Activated naive CD4-positive, alpha-beta T cell treated with anti-CD3 and anti-CD28 coated beads, Interleukin-2, amount 50 U/mL, for 16 hours (primary cell): ENCODE data around the gene VSX1.

Experiments used
- DNase-seq: peaks from one replicate; pipeline ENCODE4 v3.0.0-alpha.2; 2020

The VSX1 gene

GRCh38 chr20:25087186-25087929 lies 5.4 kb upstream of the VSX1 start:
- DNase-seq = no peak

GRCh38 chr20:25085756-25086495 lies 4.0 kb upstream of the VSX1 start:
- no peak for DNase-seq

- DNase-seq = no peak
These were observed 2.8 kb upstream of the VSX1 start for GRCh38 chr20:25084626-25085187.

- peak; percentile 62 for DNase-seq
These were observed 2.1 kb upstream of the VSX1 start for GRCh38 chr20:25083773-25084625.

- DNase-seq = no peak
These were observed 1.3 kb upstream of the VSX1 start for GRCh38 chr20:25083141-25083772.

- no peak for DNase-seq
These were observed 545 bp upstream of the VSX1 start for GRCh38 chr20:25082498-25082873.

GRCh38 chr20:25081065-25081729 lies 744 bp downstream of the VSX1 start:
- DNase-seq = no peak

- DNase-seq = no peak
These were observed 2.8 kb downstream of the VSX1 start for GRCh38 chr20:25079171-25079570.

- DNase-seq = no peak
These were observed 3.3 kb downstream of the VSX1 start for GRCh38 chr20:25078662-25079061.

GRCh38 chr20:25077610-25078169 lies 4.3 kb downstream of the VSX1 start:
- DNase-seq = no peak

GRCh38 chr20:25076731-25077609 lies 5.0 kb downstream of the VSX1 start:
- no peak for DNase-seq

GRCh38 chr20:25076201-25076600 lies 5.7 kb downstream of the VSX1 start:
- DNase-seq = no peak

GRCh38 chr20:25073544-25073943 lies 8.4 kb downstream of the VSX1 start:
- DNase-seq = no peak

- DNase-seq = no peak
These were observed 9.6 kb downstream of the VSX1 start for GRCh38 chr20:25072226-25072811.

- DNase-seq = no peak
These were observed 10.2 kb downstream of the VSX1 start for GRCh38 chr20:25071734-25072133.

- no peak for DNase-seq
These were observed 11.0 kb downstream of the VSX1 start for GRCh38 chr20:25070821-25071473.

- no peak for DNase-seq
These were observed 14.6 kb downstream of the VSX1 start for GRCh38 chr20:25067102-25067987.

- no peak for DNase-seq
These were observed 15.6 kb downstream of the VSX1 start for GRCh38 chr20:25066386-25066785.
